GM18868 (cell line): Measurements from ENCODE around the gene LRP10.
"Not testable (repeated sequence)": the region's sequence is repeated elsewhere in the genome, so short reads cannot be mapped to it uniquely, and the experiment has no call there.

ENCODE experiments used
- ATAC-seq: cut with Tn5 transposase; IDR thresholded peaks from one replicate; pipeline ENCODE4 v1.9.1; 2021; ENCODE audit warnings: mild to moderate bottlenecking, moderate library complexity; ENCODE audit not compliant: unreplicated experiment

LRP10 gene

GRCh38 chr14:22908601-22909000 lies 37.1 kb downstream of the LRP10 start:
- no peak for ATAC-seq

GRCh38 chr14:22910916-22911315 lies 39.4 kb downstream of the LRP10 start:
- ATAC-seq: no peak

GRCh38 chr14:22914836-22915235 lies 43.3 kb downstream of the LRP10 start:
- ATAC-seq: not testable (repeated sequence)

GRCh38 chr14:22915886-22916521 lies 44.5 kb downstream of the LRP10 start:
- no peak for ATAC-seq

- peak; percentile 90 for ATAC-seq
These were observed 47.5 kb downstream of the LRP10 start, which contains the start of gene RBM23 for GRCh38 chr14:22918804-22919600. Gene RBM23 (minus strand): TSS chr14:22919149.

GRCh38 chr14:22919601-22919921 lies 48.0 kb downstream of the LRP10 start:
- ATAC-seq: no peak

GRCh38 chr14:22920697-22921096 lies 49.2 kb downstream of the LRP10 start:
- no peak for ATAC-seq

GRCh38 chr14:22922294-22922693 lies 50.8 kb downstream of the LRP10 start:
- ATAC-seq: no peak

- no peak for ATAC-seq
These were observed 52.2 kb downstream of the LRP10 start for GRCh38 chr14:22923746-22924145.

GRCh38 chr14:22925513-22925912 lies 54.0 kb downstream of the LRP10 start:
- no peak for ATAC-seq

- no peak for ATAC-seq
These were observed 54.8 kb downstream of the LRP10 start for GRCh38 chr14:22926316-22926715.

- ATAC-seq: no peak
These were observed 56.9 kb downstream of the LRP10 start for GRCh38 chr14:22928237-22929103.

- peak; percentile 92 for ATAC-seq
These were observed 57.8 kb downstream of the LRP10 start, which contains the start of gene PRMT5 for GRCh38 chr14:22929104-22929960. Gene PRMT5 (minus strand): TSS chr14:22929376. CDS start chr14:22929361, 15 bp downstream.

- ATAC-seq: no peak
These were observed 58.4 kb downstream of the LRP10 start for GRCh38 chr14:22929961-22930364.
